ENCODE measurements around the gene IRF2BP1.

- TF ChIP-seq POLR2AphosphoS5 (IDR thresholded peaks at IDR 0.05; ENCODE audit: low read depth, low read length) (no peak), POLR2A (IDR thresholded peaks at IDR 0.05; ENCODE audit: low read depth, low read length) (no peak), TAF1 (IDR thresholded peaks at IDR 0.05; ENCODE audit: borderline replicate concordance, low read depth, low read length) (no peak)
These were observed 49.3 kb upstream of the IRF2BP1 start for GRCh38 chr19:45935267-45935666.
